HepG2 (cell line): Measurements from ENCODE around the gene MADCAM1. TPM values are rescaled to one million over a fixed set of nuclear protein-coding genes. Genes with fewer than 3 reads are reported as not detected.

ENCODE experiments used
- EED ChIP-seq: sonication (generic); formaldehyde crosslinking; IDR thresholded peaks from 2 replicates; pipeline ENCODE4 v1.5.0; 2020; ENCODE audit warnings: mild to moderate bottlenecking, missing genetic modification reagents
- HNF4A ChIP-seq: sonication (generic); formaldehyde crosslinking; IDR thresholded peaks from 2 replicates; pipeline ENCODE4 v1.4.0; 2020; ENCODE audit warnings: missing genetic modification reagents
- POGK ChIP-seq: sonication (generic); formaldehyde crosslinking; conservative IDR thresholded peaks from 2 replicates; pipeline ENCODE4 v1.8.0; 2022; ENCODE audit warnings: mild to moderate bottlenecking, moderate library complexity, missing genetic modification reagents
- RCOR2 ChIP-seq: IDR thresholded peaks from 2 replicates; pipeline ENCODE4 v1.6.1; 2016; ENCODE audit warnings: missing biosample characterization, missing genetic modification reagents
- SETDB1 ChIP-seq: sonication (generic); formaldehyde crosslinking; IDR thresholded peaks from 2 replicates; pipeline ENCODE4 v1.5.1; 2020; ENCODE audit warnings: missing genetic modification reagents, mild to moderate bottlenecking, borderline replicate concordance
- STAT6 ChIP-seq: sonication (generic); formaldehyde crosslinking; IDR thresholded peaks from 2 replicates; pipeline ENCODE4 v1.4.0; 2020; ENCODE audit warnings: missing genetic modification reagents, mild to moderate bottlenecking, borderline replicate concordance
- YEATS4 ChIP-seq: sonication (generic); formaldehyde crosslinking; IDR thresholded peaks from 2 replicates; pipeline ENCODE4 v1.4.0; 2020; ENCODE audit warnings: missing genetic modification reagents, borderline replicate concordance
- ZNF292 ChIP-seq: sonication (generic); formaldehyde crosslinking; IDR thresholded peaks from 2 replicates; pipeline ENCODE4 v1.8.1; 2022; ENCODE audit warnings: mild to moderate bottlenecking, low read depth, missing genetic modification reagents, borderline replicate concordance
- ZNF580 ChIP-seq: IDR thresholded peaks from 2 replicates; pipeline ENCODE4 v1.6.1; 2016; ENCODE audit warnings: low read depth, borderline replicate concordance
- ZNF777 ChIP-seq: sonication (generic); formaldehyde crosslinking; IDR thresholded peaks from 2 replicates; pipeline ENCODE4 v1.4.0; 2020; ENCODE audit warnings: missing genetic modification reagents
- ZNF790 ChIP-seq: sonication (generic); formaldehyde crosslinking; IDR thresholded peaks from 2 replicates; pipeline ENCODE4 v1.8.0; 2022; ENCODE audit warnings: missing genetic modification reagents, mild to moderate bottlenecking, borderline replicate concordance
- polyA plus RNA-seq, 8 experiments: library from polyadenylated mRNA; depleted of rRNA in 3 of 8; stranded (reverse) in 7 of 8; unstranded in 1 of 8; fragments of >200 nt; fragmentation: Illumina TruSeq in 4 of 8; extraction: Trizol in 4 of 8; gene quantifications; 2 replicates each; pipeline versions ENCODE4 v1.2.1 to v1.2.3, GENCODE V29; 2011 to 2016; ENCODE audit warnings: low read depth in 4 of 8, missing spikeins in 1 of 8, mixed read lengths in 1 of 8; ENCODE audit not compliant: insufficient read depth in 1 of 8
- total RNA-seq, 5 experiments: library from RNA; depleted of rRNA; stranded (reverse); fragments of >200 nt; fragmentation: Illumina TruSeq; extraction: Trizol; gene quantifications; 2 replicates each; pipeline ENCODE4 v1.2.3, GENCODE V29; 2016; ENCODE audit warnings: low read depth in 1 of 5

MADCAM1 gene
- total and polyA plus RNA-seq, 2 of the 13 experiments (the other 11 are each of a cell fraction or from before 2014, with no cell fraction given) = 0.29 to 0.33 TPM

- TF ChIP-seq ZNF790 = peak; percentile 42; the same call in 1 of the 2 replicates
- no peak; the same call in 1 of the 2 replicates for TF ChIP-seq YEATS4 (CRISPR knock-in tag)
- TF ChIP-seq ZNF292 (CRISPR knock-in tag) = peak; percentile 41
- TF ChIP-seq EED = no peak
- no peak for TF ChIP-seq STAT6 (CRISPR knock-in tag)
- TF ChIP-seq HNF4A (CRISPR knock-in tag) = peak; percentile 56
- peak; percentile 56; the same call in 1 of the 2 replicates for TF ChIP-seq ZNF580 (CRISPR knock-in tag)
- no peak for TF ChIP-seq SETDB1
- TF ChIP-seq RCOR2 (CRISPR knock-in tag) = 0 out of 2 replicates have a peak, but pooled peaks have one; percentile 11
- TF ChIP-seq POGK (CRISPR knock-in tag) = peak; percentile 55; the same call in 1 of the 2 replicates
- TF ChIP-seq ZNF777 = peak; percentile 53; the same call in 1 of the 2 replicates
These were observed 1.7 kb downstream of the MADCAM1 start (continued) for GRCh38 chr19:497869-498510.
